Fibroblast of the aortic adventitia (primary cell): ENCODE results near the gene SLC22A16. TPM values are rescaled to one million over a fixed set of nuclear protein-coding genes. Genes with fewer than 3 reads are reported as not detected.
A peak's percentile ranks its signal among the peaks of the same experiment; 100 is the strongest.
"Not testable (repeated sequence)": the region's sequence is repeated elsewhere in the genome, so short reads cannot be mapped to it uniquely, and the experiment has no call there.

Source experiments
- DNase-seq: peaks from one replicate; pipeline ENCODE4 v3.0.0-alpha.2; 2010; ENCODE audit warnings: low read depth
- H3K4me3 ChIP-seq: 2 replicates; pipeline ENCODE4 v1.5.1; 2011; ENCODE audit warnings: low read depth, mild to moderate bottlenecking, control low read depth, low read length, moderate library complexity
- CTCF ChIP-seq: IDR thresholded peaks from 2 replicates; pipeline ENCODE4 v1.5.1; 2011; ENCODE audit warnings: mild to moderate bottlenecking, low read length, control low read depth, inconsistent platforms; ENCODE audit not compliant: insufficient read depth
- total RNA-seq: library from RNA; depleted of rRNA; stranded (reverse); fragments of >200 nt; gene quantifications from 2 replicates; pipeline ENCODE4 v1.2.3, GENCODE V29; 2012; ENCODE audit warnings: low replicate concordance

Gene SLC22A16
- total RNA-seq, 1 donor: 0.09 TPM

- TF ChIP-seq CTCF: no peak
- H3K4me3 ChIP-seq: no peak overlapping the region
- DNase-seq: no peak
Observed at GRCh38 chr6:110520209-110520965, 44.0 kb upstream of the SLC22A16 start.

- DNase-seq: peak; percentile 70
- TF ChIP-seq CTCF: no peak
- H3K4me3 ChIP-seq: no peak overlapping the region
Observed at GRCh38 chr6:110517601-110518281, 41.3 kb upstream of the SLC22A16 start.

GRCh38 chr6:110517034-110517433 is 40.6 kb upstream of the SLC22A16 start:
- TF ChIP-seq CTCF: no peak
- H3K4me3 ChIP-seq: no peak overlapping the region
- no peak for DNase-seq

GRCh38 chr6:110514818-110515217 is 38.4 kb upstream of the SLC22A16 start:
- DNase-seq: no peak
- no peak for TF ChIP-seq CTCF
- H3K4me3 ChIP-seq: no peak overlapping the region

GRCh38 chr6:110512991-110513390 is 36.6 kb upstream of the SLC22A16 start:
- DNase-seq: peak; percentile 94
- H3K4me3 ChIP-seq: no peak overlapping the region
- no peak for TF ChIP-seq CTCF

- H3K4me3 ChIP-seq, DNase-seq: not testable (repeated sequence)
Observed at GRCh38 chr6:110512549-110512948, 36.1 kb upstream of the SLC22A16 start.

GRCh38 chr6:110511401-110511800 is 35.0 kb upstream of the SLC22A16 start:
- TF ChIP-seq CTCF: no peak
- DNase-seq: no peak

More at GRCh38 chr6:110511401-110511800, 35.0 kb upstream of the SLC22A16 start:
- H3K4me3 ChIP-seq: no peak overlapping the region
